ENCODE data around the gene GPX7. TPM values are rescaled to one million over a fixed set of nuclear protein-coding genes. Genes with fewer than 3 reads are reported as not detected.

The GPX7 gene
- total RNA-seq, 1 donor from 2014 or later, result 103 TPM

Other genes with a start within 250 kb of the GPX7 start
- gene CC2D1B, start 236.2 kb upstream of the GPX7 start, total RNA-seq, result 29.9 and 37.4 TPM in 2 replicates
- 0.11 and 0.42 TPM in 2 replicates for gene ORC1, start 197.9 kb upstream of the GPX7 start, total RNA-seq
- 11.2 TPM in 2 replicates for gene PRPF38A, start 197.8 kb upstream of the GPX7 start, total RNA-seq
- gene TUT4, start 49.3 kb upstream of the GPX7 start, total RNA-seq, result 30.9 and 66.6 TPM in 2 replicates
- not detected in 2 replicates for gene SHISAL2A, start 30.8 kb downstream of the GPX7 start, total RNA-seq
- 8.4 and 15.8 TPM in 2 replicates for gene COA7, start 96.0 kb downstream of the GPX7 start, total RNA-seq
- gene ZYG11B, start 124.1 kb downstream of the GPX7 start, total RNA-seq, result 39.8 and 57.3 TPM in 2 replicates
- gene ZYG11A, start 240.4 kb downstream of the GPX7 start, total RNA-seq, result 0.10 TPM in 1 of 2 replicates, not detected in the other

All from myocyte (in vitro differentiated cells).